SK-N-SH (cell line): Measurements from ENCODE around the gene LDB2.

Source experiments
- CTCF ChIP-seq: fragments of 200-600 bp; sonication (generic); IDR thresholded peaks from 2 replicates; pipeline ENCODE4 v1.6.1; 2017; ENCODE audit warnings: antibody characterized with exemption, mild to moderate bottlenecking, moderate library complexity
- MAX ChIP-seq: IDR thresholded peaks from 2 replicates; pipeline ENCODE4 v1.4.0; 2012; ENCODE audit warnings: low read depth

GRCh38 chr4:16676230-16676770 is 222.1 kb downstream of the LDB2 start:
- TF ChIP-seq CTCF: no peak
- no peak for TF ChIP-seq MAX
